ENCODE results near the gene NEDD4L. TPM values are rescaled to one million over a fixed set of nuclear protein-coding genes. Genes with fewer than 3 reads are reported as not detected.

NEDD4L gene
- total and polyA plus RNA-seq, 2 donors, result 15.1 to 56.9 TPM

DNA sequence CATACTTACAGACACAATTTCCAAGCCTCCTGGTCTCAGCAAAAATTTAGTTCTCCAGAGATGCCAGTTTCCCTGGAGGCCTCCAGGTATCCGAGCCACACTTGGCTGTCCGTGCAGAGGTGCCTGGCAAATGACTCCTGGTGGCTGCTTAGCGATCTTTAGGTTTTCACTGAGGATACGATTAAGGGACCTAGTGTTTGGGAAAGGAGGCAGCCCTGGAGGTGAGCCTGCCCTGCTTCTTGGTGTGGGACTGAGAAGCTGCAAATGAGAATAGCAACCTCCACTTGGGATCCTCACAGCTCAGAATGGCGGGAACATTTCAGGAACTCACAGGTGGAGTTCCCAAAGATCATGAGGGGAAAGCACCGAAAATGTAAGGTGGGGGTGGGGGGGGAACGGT, 367.3 kb downstream of the NEDD4L start:
- Histone ChIP-seq H3K4me3 (ENCODE audit: low read depth, low read length) (no peak overlapping the region), H3K36me3 (ENCODE audit: insufficient read depth) (no peaks in the 10 kb centered on the region), H3K4me1 (ENCODE audit: insufficient read depth) (no peaks in the 10 kb centered on the region), H3K27ac (ENCODE audit: low read depth) (no peak overlapping the region)
- WGBS, result 92% methylated on average over 7 of the region's 7 CpGs
- no peak for DNase-seq (ENCODE audit: extremely low spot score)

DNA sequence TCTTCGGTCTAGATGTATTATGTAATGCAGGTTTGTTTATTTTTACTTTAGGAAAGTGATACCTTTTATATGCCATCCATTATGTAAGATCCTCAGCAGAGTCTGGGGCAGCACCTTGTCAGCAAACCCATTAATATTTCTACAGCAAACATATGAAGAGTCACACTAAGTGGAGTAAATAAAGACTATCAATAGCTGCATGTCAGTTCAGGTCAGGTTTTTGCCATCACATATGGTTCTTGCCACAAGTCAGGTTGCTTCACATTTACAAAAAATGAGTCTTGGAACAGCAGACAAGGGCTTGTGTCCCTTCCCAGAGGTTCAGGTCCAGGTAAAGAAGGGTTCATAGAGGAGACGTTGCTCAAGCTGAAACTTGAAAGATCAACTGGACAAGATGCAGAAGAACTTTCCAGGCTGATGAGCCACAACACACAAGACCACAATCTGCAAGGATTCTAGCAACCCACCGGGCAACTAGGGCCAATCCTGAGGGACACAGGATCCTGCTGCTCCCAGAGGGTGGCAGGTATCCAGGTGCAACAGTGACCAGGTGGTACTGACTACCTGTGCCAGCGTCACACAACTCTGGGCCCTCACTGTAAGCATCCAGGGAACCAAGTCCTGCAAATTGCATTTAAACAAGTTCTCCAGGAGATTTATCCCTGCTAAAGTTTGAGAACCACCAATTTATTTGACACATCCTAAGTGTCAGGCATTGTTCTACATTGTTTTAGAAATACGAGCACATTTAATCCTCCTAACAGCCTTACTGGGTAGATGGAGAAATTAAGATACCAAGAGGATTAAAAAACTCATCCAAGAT, 369.0 kb downstream of the NEDD4L start:
- no peaks in the 10 kb centered on the region for H3K4me1 ChIP-seq (ENCODE audit: insufficient read depth)
- no peak overlapping the region for H3K4me3 ChIP-seq (ENCODE audit: low read depth, low read length)
- H3K27ac ChIP-seq (ENCODE audit: low read depth), result no peak overlapping the region
- 84% methylated on average over 5 of the region's 5 CpGs for WGBS
- DNase-seq (ENCODE audit: extremely low spot score), result no peak
- H3K36me3 ChIP-seq (ENCODE audit: insufficient read depth), result no peaks in the 10 kb centered on the region

DNA sequence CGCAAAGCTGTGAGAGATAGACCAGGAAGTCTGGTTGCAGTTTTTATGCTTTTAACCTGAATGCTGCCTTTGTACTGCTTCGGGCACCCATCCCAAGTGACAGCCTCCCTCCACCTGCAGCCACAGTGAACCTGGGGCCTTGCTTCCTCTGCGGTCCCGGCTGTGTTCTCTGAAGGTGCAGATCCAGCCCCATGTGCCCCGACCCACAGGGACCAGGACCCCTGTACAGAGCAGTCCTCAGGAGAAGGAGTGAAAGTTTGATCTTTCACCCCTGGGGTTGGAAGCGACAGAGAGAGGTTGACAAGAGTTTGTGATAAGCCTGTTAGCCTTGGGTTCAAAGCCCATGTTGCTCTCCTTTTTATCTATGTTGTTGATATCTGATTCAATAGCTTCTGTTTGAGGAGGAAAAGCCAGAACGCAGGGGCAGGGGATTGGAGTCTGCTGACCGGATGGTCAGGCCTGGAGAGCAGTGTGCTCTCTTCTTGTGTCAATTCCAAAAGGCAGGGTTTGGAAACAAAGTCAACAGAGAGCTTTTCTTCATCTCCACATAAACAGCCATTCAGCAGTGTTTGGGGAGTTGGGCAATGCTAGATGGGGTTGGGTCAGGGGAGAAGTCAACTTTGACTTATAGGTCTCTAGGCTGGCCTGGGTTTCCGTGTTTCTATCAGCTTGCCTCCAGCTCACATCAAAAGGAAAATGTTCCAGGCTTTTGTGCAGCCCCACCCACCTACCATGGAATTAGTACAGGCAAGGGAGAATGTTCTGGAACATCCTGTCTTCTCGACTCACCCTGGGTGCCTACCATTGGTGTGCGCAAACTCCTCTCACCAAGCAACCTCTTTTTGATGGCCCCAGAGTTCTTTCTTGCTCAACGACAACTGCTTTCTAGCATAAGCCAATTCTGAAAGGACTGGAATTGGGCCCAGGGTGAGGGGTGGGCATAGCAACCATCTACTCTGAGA, 369.9 kb downstream of the NEDD4L start:
- H3K4me3 ChIP-seq (ENCODE audit: low read depth, low read length), result no peak overlapping the region
- 90% methylated on average over 12 of the region's 12 CpGs for WGBS
- H3K36me3 ChIP-seq (ENCODE audit: insufficient read depth), result no peaks in the 10 kb centered on the region
- no peak overlapping the region for H3K27ac ChIP-seq (ENCODE audit: low read depth)
- DNase-seq (ENCODE audit: extremely low spot score), result no peak
- no peaks in the 10 kb centered on the region for H3K4me1 ChIP-seq (ENCODE audit: insufficient read depth)

DNA sequence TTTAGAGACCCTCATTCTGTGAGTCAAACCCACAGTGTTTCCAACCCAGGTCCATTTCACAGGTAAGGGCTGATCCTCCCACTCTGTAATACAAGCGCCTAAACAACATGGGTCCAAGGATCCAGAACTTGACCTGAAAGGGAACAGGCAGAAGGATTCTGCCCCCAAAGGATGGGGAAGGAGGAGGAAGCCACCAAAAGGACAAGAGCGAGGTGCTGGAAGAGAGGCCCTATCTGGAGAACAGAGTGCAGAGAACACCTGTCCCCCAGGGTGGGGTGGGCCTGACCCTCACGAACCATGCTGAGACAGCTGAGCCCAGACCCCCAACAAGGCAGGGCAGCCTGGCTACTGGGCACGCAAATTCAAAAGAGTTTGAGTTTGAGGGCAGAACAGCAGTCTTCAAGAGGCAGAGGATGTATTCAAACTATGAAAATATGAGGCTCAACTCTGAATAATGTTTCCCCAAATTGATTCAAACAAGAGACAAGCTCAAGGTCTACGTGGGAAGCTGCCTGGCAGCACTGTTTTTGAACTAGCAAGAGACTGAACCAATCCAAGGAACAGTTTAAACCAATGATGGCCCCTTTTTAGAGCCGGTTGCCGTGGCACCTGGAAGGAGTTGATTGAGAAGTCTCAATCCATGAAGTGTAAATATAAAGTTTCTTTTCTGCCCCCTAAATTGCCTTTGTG, 372.1 kb downstream of the NEDD4L start:
- H3K4me3 ChIP-seq (ENCODE audit: low read depth, low read length), result no peak overlapping the region
- H3K4me1 ChIP-seq (ENCODE audit: insufficient read depth), result no peaks in the 10 kb centered on the region
- 90% methylated on average over 7 of the region's 7 CpGs for WGBS
- no peak overlapping the region for H3K27ac ChIP-seq (ENCODE audit: low read depth)
- H3K36me3 ChIP-seq (ENCODE audit: insufficient read depth), result no peaks in the 10 kb centered on the region
- DNase-seq (ENCODE audit: extremely low spot score), result no peak

DNA sequence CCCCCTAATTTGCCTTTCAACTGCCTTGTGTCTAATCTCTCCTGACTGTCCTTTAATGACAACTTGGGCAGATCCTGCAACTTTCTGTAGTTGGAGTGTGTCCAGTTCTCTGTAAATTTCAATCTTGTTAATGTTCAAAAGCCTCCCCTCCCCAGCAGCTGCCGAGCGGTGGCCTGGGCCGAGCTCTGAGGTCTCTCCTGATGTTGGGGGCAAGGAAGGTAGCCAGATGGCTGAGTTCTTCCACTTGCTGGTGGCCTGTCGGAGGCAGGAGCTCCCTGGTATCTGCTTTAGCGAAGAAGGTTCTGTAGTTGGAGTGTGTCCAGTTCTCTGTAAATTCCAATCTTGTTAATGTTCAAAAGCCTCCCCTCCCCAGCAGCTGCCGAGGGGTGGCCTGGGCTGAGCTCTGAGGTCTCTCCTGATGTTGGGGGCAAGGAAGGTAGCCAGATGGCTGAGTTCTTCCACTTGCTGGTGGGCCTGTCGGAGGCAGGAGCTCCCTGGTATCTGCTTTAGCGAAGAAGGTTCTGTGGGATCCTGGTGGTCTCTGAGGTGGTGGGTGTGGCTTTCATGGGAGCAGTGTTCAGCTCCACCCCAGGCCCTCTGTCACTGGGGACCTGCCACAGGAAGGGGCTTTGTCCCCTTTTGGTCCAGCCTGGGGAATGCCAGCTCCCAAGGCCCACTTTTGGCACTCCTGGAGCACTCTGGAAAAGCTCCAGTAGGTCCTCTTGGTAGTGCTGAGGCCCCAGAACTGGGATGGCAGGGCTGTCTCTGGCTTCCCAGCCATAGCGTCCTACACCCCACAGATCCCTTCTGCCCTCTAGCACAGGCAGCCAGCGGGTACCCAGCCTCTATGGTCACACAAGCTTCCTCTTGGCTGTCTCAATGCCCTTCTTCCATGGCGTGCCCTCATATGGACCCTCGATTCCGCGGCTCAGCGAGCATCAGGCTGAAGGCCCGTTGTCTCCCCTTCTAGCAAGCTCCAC, 373.0 kb downstream of the NEDD4L start:
- Histone ChIP-seq H3K4me3 (ENCODE audit: low read depth, low read length) (no peak overlapping the region), H3K36me3 (ENCODE audit: insufficient read depth) (no peaks in the 10 kb centered on the region), H3K27ac (ENCODE audit: low read depth) (no peak overlapping the region), H3K4me1 (ENCODE audit: insufficient read depth) (no peaks in the 10 kb centered on the region)
- DNase-seq (ENCODE audit: extremely low spot score), result no peak
- WGBS, result 77% methylated on average over 16 of the region's 16 CpGs

DNA sequence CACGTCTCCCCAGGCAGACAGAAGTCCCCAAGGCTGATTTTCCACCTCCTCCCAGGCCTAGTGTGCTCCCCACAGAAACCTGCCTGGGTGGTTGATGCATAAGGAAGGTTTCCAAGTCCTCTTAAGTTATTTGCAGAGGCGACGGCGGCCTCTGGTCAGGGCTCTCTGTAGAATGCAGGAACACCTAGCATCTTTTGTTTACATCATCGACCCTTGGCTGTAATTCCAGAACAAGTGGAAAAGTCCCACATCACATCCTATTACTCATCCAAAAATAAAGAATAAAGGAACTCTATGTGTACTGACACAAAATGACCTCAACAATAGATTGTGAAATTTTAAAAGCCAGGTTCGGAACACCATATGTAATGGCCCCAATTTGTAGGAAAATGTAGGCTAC, 373.7 kb downstream of the NEDD4L start:
- Histone ChIP-seq H3K4me3 (ENCODE audit: low read depth, low read length) (no peak overlapping the region), H3K27ac (ENCODE audit: low read depth) (no peak overlapping the region), H3K4me1 (ENCODE audit: insufficient read depth) (no peaks in the 10 kb centered on the region), H3K36me3 (ENCODE audit: insufficient read depth) (no peaks in the 10 kb centered on the region)
- WGBS, result 82% methylated on average over 6 of the region's 6 CpGs
- no peak for DNase-seq (ENCODE audit: extremely low spot score)

DNA sequence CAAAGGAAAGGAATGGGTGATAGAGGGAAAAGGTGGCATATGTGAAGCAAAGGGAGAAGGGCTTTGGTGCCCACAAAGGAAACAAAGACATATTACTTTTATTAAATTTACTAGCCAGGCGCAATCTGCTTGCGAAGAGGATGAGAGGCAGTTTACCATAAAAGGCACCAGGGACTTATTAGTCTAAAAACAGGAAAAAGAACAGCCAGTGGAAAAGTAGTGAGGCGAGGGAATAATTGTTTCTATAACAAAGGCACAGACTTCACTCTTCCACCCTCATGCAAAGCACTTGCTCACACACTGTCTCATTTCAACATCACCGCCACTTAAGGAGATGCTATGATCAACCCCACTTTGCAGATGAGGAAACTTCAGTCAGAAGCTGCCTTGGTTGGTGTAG, 374.3 kb downstream of the NEDD4L start:
- WGBS, result 94% methylated on average over 4 of the region's 4 CpGs
- H3K36me3 ChIP-seq (ENCODE audit: insufficient read depth), result no peaks in the 10 kb centered on the region
- H3K27ac ChIP-seq (ENCODE audit: low read depth), result no peak overlapping the region
- no peak overlapping the region for H3K4me3 ChIP-seq (ENCODE audit: low read depth, low read length)
- H3K4me1 ChIP-seq (ENCODE audit: insufficient read depth), result no peaks in the 10 kb centered on the region
- DNase-seq (ENCODE audit: extremely low spot score), result no peak

DNA sequence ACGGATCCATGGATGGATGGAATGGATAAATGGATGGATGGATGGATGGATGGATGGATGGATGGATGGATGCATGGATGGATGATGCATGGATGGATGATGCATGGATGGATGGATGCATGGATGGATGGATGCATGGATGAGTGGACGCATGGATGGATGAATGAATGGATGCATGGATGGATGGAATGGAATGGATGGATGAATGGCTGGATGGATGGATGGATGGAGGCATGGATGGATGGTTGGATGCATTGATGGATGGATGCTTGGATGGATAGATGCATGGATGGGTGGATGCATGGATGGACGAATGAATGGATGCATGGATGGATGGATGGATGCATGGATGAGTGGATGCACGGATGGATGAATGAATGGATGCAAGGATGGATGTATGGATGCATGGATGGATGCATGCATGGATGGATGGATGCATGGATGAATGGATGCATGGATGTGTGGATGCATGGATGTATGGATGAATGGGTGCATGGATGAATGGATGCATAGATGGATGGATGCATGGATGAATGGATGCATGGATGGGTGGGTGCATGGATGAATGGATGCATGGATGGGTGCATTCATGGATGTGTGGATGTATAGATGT, 375.7 kb downstream of the NEDD4L start:
- H3K4me3 ChIP-seq (ENCODE audit: low read depth, low read length), result no peak overlapping the region
- no peaks in the 10 kb centered on the region for H3K36me3 ChIP-seq (ENCODE audit: insufficient read depth)
- H3K27ac ChIP-seq (ENCODE audit: low read depth), result no peak overlapping the region
- no peak for DNase-seq (ENCODE audit: extremely low spot score)
- WGBS, result 72% methylated on average over 4 of the region's 4 CpGs
- H3K4me1 ChIP-seq (ENCODE audit: insufficient read depth), result no peaks in the 10 kb centered on the region

DNA sequence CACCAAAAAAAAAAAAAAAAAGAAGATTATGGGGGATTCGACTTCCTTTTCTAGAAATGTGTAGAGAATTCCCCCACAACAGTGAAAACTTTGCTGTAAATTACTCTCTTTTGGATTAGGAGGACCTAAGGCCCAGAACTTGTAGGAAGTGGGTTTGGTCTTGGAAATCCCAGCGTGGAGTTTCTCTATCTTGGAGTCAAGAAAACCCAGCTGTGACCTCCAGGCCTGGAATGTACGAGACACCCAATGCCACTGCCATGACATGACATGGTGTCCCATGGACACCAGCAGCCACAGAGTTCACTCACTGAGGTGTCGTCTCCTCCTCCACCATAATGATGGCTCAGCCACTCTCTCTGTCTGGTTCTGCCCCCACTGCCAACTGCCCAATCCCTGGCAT, 382.6 kb downstream of the NEDD4L start:
- Histone ChIP-seq H3K27ac (ENCODE audit: low read depth) (no peak overlapping the region), H3K4me3 (ENCODE audit: low read depth, low read length) (no peak overlapping the region), H3K4me1 (ENCODE audit: insufficient read depth) (no peaks in the 10 kb centered on the region), H3K36me3 (ENCODE audit: insufficient read depth) (no peaks in the 10 kb centered on the region)
- 92% methylated on average over 4 of the region's 4 CpGs for WGBS
- DNase-seq (ENCODE audit: extremely low spot score), result no peak

DNA sequence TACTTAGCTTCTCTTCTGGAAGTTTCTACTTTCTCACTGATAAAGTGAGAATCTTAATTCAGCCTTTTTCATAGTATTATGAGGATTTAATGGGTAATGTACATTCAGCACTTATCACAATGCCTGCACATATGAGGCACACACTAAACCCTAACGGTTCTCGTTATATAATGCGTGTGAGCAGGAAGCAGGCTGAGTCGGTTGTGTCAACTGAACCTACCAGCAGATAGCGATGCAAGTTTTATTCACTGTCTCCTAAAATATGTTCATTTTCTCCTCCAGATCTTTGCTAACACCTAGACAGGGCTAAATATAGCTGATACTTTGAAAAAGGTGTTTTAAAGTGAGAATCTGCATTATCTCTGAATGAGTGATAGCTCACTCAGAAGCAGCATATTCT, 383.3 kb downstream of the NEDD4L start:
- H3K27ac ChIP-seq (ENCODE audit: low read depth), result no peak overlapping the region
- no peaks in the 10 kb centered on the region for H3K36me3 ChIP-seq (ENCODE audit: insufficient read depth)
- no peak for DNase-seq (ENCODE audit: extremely low spot score)
- H3K4me3 ChIP-seq (ENCODE audit: low read depth, low read length), result no peak overlapping the region
- H3K4me1 ChIP-seq (ENCODE audit: insufficient read depth), result no peaks in the 10 kb centered on the region
- 71% methylated on average over 5 of the region's 5 CpGs for WGBS

DNA sequence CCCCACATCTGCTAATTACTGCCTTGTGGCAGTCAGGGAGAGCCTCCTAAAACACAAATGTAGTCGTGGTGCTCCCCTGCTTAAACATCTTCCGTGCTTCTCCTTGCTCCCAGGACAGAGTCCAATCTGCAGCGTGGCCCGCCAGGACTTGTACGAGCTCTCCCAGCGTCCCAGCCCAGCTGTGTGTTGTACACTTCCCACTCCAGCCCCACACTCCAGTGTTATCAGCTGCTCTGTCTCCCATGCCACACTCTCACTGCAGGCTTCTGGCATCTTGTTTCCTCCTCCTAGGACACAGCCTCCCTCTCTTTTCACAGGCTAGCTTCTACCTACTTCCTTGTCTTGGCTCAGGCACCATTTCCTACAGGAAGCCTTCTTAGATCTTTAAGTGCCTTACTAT, 385.4 kb downstream of the NEDD4L start:
- no peak for DNase-seq (ENCODE audit: extremely low spot score)
- no peak overlapping the region for H3K4me3 ChIP-seq (ENCODE audit: low read depth, low read length)
- no peak overlapping the region for H3K27ac ChIP-seq (ENCODE audit: low read depth)
- H3K4me1 ChIP-seq (ENCODE audit: insufficient read depth), result no peaks in the 10 kb centered on the region
- 52% methylated on average over 6 of the region's 6 CpGs for WGBS
- no peaks in the 10 kb centered on the region for H3K36me3 ChIP-seq (ENCODE audit: insufficient read depth)

DNA sequence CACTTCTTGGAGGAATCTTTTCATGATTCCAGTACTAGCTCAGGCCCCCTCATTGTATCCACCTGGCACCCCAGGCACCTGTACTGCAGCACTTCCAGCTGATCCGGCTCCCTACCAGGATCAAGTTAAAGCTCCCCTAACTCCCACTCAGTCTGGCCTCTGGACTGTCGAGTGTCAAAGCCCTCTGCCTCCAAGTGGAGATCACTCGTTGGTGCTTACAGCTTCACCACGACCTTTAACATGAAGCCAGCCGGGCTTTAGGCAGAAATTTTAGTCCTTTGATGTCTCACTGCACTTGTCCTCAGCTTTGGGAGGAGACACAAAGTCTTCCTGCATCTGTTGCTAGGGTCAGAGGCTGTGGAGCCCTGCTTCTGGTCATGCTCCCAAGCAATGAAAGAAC, 387.2 kb downstream of the NEDD4L start:
- WGBS, result 73% methylated on average over 5 of the region's 5 CpGs
- Histone ChIP-seq H3K27ac (ENCODE audit: low read depth) (no peak overlapping the region), H3K4me1 (ENCODE audit: insufficient read depth) (no peaks in the 10 kb centered on the region), H3K36me3 (ENCODE audit: insufficient read depth) (no peaks in the 10 kb centered on the region), H3K4me3 (ENCODE audit: low read depth, low read length) (no peak overlapping the region)
- DNase-seq (ENCODE audit: extremely low spot score), result no peak
